ENCODE data around the gene NIPBL. TPM values are rescaled to one million over a fixed set of nuclear protein-coding genes. Genes with fewer than 3 reads are reported as not detected.

NIPBL gene
- total and polyA plus RNA-seq, 2 of the 13 experiments (the other 11 are each of a cell fraction or from before 2014, with no cell fraction given) = 12.3 to 32.3 TPM

DNA sequence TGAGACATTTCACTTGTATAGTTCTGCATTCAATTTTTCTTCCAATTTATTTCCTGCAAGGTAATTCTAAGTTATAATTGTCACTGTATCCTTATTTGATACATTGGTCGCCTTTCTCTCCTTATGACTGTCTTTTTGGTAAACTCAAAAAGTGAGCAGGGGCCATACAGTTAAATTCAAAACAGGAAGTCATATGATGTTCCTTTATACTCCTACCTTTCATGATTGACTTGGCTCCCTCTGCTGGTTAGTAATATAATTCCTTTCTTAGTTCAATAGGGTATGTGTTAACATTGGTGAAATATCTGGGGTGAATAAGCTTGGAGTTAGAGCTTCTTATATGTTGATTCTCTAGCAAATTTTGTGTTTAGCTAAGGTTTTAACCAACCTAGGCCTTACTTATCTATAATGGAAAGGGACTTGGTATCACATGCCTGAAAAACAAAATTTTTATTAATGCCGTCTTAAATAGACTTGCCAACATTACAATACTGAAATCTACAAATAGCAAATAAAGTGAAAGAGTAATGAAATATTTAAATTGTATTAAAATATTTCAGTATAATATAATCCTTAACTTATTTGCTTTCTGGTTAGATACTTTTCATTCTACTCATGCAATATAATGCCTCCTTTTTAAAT lies 6.0 kb upstream of the NIPBL start:
- Histone ChIP-seq H3K9ac (ENCODE audit: insufficient read depth, low read depth, low read length) (no peak overlapping the region), H2AFZ (ENCODE audit: low read length) (no peak overlapping the region), H3K27ac (ENCODE audit: extremely low read length, insufficient read depth, low read length) (no peak overlapping the region), H4K20me1 (ENCODE audit: insufficient read depth, low read length) (peaks cover 11% of the 10 kb centered on the region), H3K27me3 (ENCODE audit: control insufficient read depth in 1 of 2, insufficient read depth in 2 of 2, low read length in 2 of 2) (no peaks in the 10 kb centered on the region; a peak in 1 of 5 replicates), H3K4me3 (replicated peaks in 1 of 3; ENCODE audit: insufficient read depth in 1 of 3, low read depth in 2 of 3, low read length in 3 of 3) (no peak overlapping the region), H3K36me3 (replicated peaks in 1 of 2; ENCODE audit: control insufficient read depth in 1 of 2, insufficient read depth in 2 of 2, low read length in 2 of 2) (no peaks in the 10 kb centered on the region), H3K4me2 (ENCODE audit: low read depth, low read length) (no peak overlapping the region), H3K4me1 (ENCODE audit: insufficient read depth, low read length) (peaks cover 26% of the 10 kb centered on the region), H3K9me3 (ENCODE audit: low read length) (no peaks in the 10 kb centered on the region), H3K79me2 (ENCODE audit: insufficient read depth, low read length) (peaks cover 35% of the 10 kb centered on the region)
- WGBS (ENCODE audit: low lambda C conversion rate) = 54% methylated on average over 2 of the region's 2 CpGs
- intact Hi-C loops (cut with micrococcal nuclease; ENCODE audit: unreplicated experiment) (loop anchor here (1.0 to 10.0 kb wide), 3 partner anchors 126 to 716 kb away; partner anchors contain the start of genes LMBRD2 and SKP2), in situ Hi-C loops (cut with HindIII; ENCODE audit: extremely low pct_ligation_motif_present, low pct_unique_long_range_greater_than_20kb) (loop anchor here (5.0 kb wide), 1 partner anchor 133 kb away; no protein-coding TSS in a partner anchor)
- ChIA-PET POLR2A (no interaction called here), CTCF (ENCODE audit: low intra/inter-chr PET ratio, low total read pairs) (interaction anchor here (0.7 to 1.2 kb wide), 2 partner anchors 126 to 141 kb away, joined by 3 to 6 read pairs; no protein-coding TSS in a partner anchor)
- FAIRE-seq = no peak
- no TSS peak for BruUV-seq (replicated peaks)
- DNase-seq (ENCODE audit: low spot score) = peak; percentile 72
- peak; percentile 85 for ATAC-seq
- TF ChIP-seq FOXA3 (CRISPR knock-in tag; IDR thresholded peaks at IDR 0.05) = peak; percentile 6; the same call in 1 of the 2 replicates
- TF ChIP-seq, protein P1, sequence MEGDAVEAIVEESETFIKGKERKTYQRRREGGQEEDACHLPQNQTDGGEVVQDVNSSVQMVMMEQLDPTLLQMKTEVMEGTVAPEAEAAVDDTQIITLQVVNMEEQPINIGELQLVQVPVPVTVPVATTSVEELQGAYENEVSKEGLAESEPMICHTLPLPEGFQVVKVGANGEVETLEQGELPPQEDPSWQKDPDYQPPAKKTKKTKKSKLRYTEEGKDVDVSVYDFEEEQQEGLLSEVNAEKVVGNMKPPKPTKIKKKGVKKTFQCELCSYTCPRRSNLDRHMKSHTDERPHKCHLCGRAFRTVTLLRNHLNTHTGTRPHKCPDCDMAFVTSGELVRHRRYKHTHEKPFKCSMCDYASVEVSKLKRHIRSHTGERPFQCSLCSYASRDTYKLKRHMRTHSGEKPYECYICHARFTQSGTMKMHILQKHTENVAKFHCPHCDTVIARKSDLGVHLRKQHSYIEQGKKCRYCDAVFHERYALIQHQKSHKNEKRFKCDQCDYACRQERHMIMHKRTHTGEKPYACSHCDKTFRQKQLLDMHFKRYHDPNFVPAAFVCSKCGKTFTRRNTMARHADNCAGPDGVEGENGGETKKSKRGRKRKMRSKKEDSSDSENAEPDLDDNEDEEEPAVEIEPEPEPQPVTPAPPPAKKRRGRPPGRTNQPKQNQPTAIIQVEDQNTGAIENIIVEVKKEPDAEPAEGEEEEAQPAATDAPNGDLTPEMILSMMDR (CRISPR knock-in tag; IDR thresholded peaks at IDR 0.05) = peak; percentile 68
- TF ChIP-seq, protein P2, sequence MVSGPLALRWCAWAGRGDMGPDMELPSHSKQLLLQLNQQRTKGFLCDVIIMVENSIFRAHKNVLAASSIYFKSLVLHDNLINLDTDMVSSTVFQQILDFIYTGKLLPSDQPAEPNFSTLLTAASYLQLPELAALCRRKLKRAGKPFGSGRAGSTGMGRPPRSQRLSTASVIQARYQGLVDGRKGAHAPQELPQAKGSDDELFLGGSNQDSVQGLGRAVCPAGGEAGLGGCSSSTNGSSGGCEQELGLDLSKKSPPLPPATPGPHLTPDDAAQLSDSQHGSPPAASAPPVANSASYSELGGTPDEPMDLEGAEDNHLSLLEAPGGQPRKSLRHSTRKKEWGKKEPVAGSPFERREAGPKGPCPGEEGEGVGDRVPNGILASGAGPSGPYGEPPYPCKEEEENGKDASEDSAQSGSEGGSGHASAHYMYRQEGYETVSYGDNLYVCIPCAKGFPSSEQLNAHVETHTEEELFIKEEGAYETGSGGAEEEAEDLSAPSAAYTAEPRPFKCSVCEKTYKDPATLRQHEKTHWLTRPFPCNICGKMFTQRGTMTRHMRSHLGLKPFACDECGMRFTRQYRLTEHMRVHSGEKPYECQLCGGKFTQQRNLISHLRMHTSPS (CRISPR knock-in tag; IDR thresholded peaks at IDR 0.05; ENCODE audit: low read depth) = no peak
- TF ChIP-seq, protein P3, sequence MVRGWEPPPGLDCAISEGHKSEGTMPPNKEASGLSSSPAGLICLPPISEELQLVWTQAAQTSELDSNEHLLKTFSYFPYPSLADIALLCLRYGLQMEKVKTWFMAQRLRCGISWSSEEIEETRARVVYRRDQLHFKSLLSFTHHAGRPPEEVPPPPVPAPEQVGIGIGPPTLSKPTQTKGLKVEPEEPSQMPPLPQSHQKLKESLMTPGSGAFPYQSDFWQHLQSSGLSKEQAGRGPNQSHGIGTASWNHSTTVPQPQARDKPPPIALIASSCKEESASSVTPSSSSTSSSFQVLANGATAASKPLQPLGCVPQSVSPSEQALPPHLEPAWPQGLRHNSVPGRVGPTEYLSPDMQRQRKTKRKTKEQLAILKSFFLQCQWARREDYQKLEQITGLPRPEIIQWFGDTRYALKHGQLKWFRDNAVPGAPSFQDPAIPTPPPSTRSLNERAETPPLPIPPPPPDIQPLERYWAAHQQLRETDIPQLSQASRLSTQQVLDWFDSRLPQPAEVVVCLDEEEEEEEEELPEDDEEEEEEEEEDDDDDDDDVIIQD (CRISPR knock-in tag; IDR thresholded peaks at IDR 0.05; ENCODE audit: low read depth) = peak; percentile 32; the same call in 1 of the 2 replicates
- TF ChIP-seq, protein P4, sequence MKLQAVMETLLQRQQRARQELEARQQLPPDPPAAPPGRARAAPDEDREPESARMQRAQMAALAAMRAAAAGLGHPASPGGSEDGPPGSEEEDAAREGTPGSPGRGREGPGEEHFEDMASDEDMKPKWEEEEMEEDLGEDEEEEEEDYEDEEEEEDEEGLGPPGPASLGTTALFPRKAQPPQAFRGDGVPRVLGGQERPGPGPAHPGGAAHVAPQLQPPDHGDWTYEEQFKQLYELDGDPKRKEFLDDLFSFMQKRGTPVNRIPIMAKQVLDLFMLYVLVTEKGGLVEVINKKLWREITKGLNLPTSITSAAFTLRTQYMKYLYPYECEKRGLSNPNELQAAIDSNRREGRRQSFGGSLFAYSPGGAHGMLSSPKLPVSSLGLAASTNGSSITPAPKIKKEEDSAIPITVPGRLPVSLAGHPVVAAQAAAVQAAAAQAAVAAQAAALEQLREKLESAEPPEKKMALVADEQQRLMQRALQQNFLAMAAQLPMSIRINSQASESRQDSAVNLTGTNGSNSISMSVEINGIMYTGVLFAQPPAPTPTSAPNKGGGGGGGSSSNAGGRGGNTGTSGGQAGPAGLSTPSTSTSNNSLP (IDR thresholded peaks at IDR 0.05; ENCODE audit: low read depth, low read length) = peak; percentile 87
- peak; percentile 48; the same call in 1 of the 2 replicates for TF ChIP-seq ELF3 (CRISPR knock-in tag; IDR thresholded peaks at IDR 0.05)
- no peak for TF ChIP-seq ZNF605 (CRISPR knock-in tag; IDR thresholded peaks at IDR 0.05)
- no peak for TF ChIP-seq BCL6 (CRISPR knock-in tag; IDR thresholded peaks at IDR 0.05)
- no peak for TF ChIP-seq HOXA3 (CRISPR knock-in tag; IDR thresholded peaks at IDR 0.05)
- TF ChIP-seq, protein P5, sequence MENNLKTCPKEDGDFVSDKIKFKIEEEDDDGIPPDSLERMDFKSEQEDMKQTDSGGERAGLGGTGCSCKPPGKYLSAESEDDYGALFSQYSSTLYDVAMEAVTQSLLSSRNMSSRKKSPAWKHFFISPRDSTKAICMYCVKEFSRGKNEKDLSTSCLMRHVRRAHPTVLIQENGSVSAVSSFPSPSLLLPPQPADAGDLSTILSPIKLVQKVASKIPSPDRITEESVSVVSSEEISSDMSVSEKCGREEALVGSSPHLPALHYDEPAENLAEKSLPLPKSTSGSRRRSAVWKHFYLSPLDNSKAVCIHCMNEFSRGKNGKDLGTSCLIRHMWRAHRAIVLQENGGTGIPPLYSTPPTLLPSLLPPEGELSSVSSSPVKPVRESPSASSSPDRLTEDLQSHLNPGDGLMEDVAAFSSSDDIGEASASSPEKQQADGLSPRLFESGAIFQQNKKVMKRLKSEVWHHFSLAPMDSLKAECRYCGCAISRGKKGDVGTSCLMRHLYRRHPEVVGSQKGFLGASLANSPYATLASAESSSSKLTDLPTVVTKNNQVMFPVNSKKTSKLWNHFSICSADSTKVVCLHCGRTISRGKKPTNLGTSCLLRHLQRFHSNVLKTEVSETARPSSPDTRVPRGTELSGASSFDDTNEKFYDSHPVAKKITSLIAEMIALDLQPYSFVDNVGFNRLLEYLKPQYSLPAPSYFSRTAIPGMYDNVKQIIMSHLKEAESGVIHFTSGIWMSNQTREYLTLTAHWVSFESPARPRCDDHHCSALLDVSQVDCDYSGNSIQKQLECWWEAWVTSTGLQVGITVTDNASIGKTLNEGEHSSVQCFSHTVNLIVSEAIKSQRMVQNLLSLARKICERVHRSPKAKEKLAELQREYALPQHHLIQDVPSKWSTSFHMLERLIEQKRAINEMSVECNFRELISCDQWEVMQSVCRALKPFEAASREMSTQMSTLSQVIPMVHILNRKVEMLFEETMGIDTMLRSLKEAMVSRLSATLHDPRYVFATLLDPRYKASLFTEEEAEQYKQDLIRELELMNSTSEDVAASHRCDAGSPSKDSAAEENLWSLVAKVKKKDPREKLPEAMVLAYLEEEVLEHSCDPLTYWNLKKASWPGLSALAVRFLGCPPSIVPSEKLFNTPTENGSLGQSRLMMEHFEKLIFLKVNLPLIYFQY (CRISPR knock-in tag; IDR thresholded peaks at IDR 0.05; ENCODE audit: borderline replicate concordance) = no peak
- TF ChIP-seq ZNF652 (CRISPR knock-in tag; IDR thresholded peaks at IDR 0.05; ENCODE audit: borderline replicate concordance, low read depth) = peak; percentile 81
- TF ChIP-seq RAD21 (CRISPR knock-in tag; IDR thresholded peaks at IDR 0.05) = 0 out of 2 replicates have a peak, but pooled peaks have one; percentile 15

Data from HepG2 (cell line).